ENCODE results near the gene SHISA9.

DNA sequence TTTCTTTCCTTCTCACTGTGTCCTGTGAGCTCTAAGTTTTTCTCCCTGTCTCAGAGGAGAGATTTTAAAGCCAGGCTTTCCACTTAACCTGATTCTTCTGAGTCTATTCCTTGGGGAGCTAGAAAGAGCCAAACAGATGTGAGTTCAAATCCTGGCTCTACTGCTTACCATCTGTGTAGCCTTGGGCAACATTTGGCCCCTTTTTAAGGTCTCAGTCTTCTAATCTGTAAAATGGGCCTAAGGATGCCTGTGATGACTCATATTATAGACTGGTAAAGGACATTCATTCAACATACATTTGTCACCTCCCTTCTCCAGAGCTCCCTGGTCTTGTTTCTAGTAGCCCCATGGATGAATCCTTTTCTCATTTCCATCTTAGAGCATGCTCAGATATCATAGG is 304.0 kb downstream of the SHISA9 start:
- TF ChIP-seq CTCF (IDR thresholded peaks at IDR 0.05; ENCODE audit: poor library complexity) (no peak), EZH2 (IDR thresholded peaks at IDR 0.05; ENCODE audit: borderline replicate concordance) (no peak)

Measured in hepatocyte (in vitro differentiated cells).